Brain pericyte (primary cell): Measurements from ENCODE around the gene ZNF223.

Experiments
- DNase-seq: peaks from one replicate; pipeline ENCODE4 v3.0.0-alpha.2; 2012; ENCODE audit warnings: low read depth, low spot score

The ZNF223 gene

GRCh38 chr19:44051650-44052402 is at the start of gene ZNF223:
Gene ZNF223, plus strand, starts transcription at chr19:44052036. Its CDS starts 3,141 bp downstream, at chr19:44055177.
- DNase-seq = peak; percentile 59

- no peak for DNase-seq
Measured at GRCh38 chr19:44002212-44002565, 49.6 kb upstream of the ZNF223 start.

- DNase-seq = peak; percentile 73
Measured at GRCh38 chr19:44002566-44003460, 49.0 kb upstream of the ZNF223 start, which contains the start of gene ZNF230. Gene ZNF230, plus strand, starts transcription at chr19:44002957. Its CDS starts 4,122 bp downstream, at chr19:44007079.

- DNase-seq = no peak
Measured at GRCh38 chr19:44003461-44004009, 48.3 kb upstream of the ZNF223 start.

GRCh38 chr19:44005973-44006372 is 45.9 kb upstream of the ZNF223 start:
- no peak for DNase-seq

GRCh38 chr19:44007473-44007872 is 44.4 kb upstream of the ZNF223 start:
- DNase-seq = no peak

- DNase-seq = no peak
Measured at GRCh38 chr19:44010468-44010867, 41.4 kb upstream of the ZNF223 start.

GRCh38 chr19:44019498-44019897 is 32.3 kb upstream of the ZNF223 start:
- DNase-seq = no peak

GRCh38 chr19:44021221-44021620 is 30.6 kb upstream of the ZNF223 start:
- no peak for DNase-seq

GRCh38 chr19:44024900-44025216 is 27.0 kb upstream of the ZNF223 start:
- no peak for DNase-seq

- peak; percentile 48 for DNase-seq
Measured at GRCh38 chr19:44025217-44025936, 26.5 kb upstream of the ZNF223 start, which contains the start of gene ZNF222. Gene ZNF222, plus strand, starts transcription at chr19:44025379. Its CDS starts 58 bp downstream, at chr19:44025437.

- DNase-seq = no peak
Measured at GRCh38 chr19:44026622-44027021, 25.2 kb upstream of the ZNF223 start.

GRCh38 chr19:44032001-44032610 is 19.7 kb upstream of the ZNF223 start:
- DNase-seq = no peak

GRCh38 chr19:44042147-44042546 is 9.7 kb upstream of the ZNF223 start:
- no peak for DNase-seq

GRCh38 chr19:44050740-44051649 is 841 bp upstream of the ZNF223 start:
- no peak for DNase-seq

GRCh38 chr19:44055870-44056269 is 4.0 kb downstream of the ZNF223 start:
- no peak for DNase-seq

- no peak for DNase-seq
Measured at GRCh38 chr19:44059229-44059628, 7.4 kb downstream of the ZNF223 start.

- DNase-seq = no peak
Measured at GRCh38 chr19:44061038-44061437, 9.2 kb downstream of the ZNF223 start.

GRCh38 chr19:44066305-44066704 is 14.5 kb downstream of the ZNF223 start:
- no peak for DNase-seq

- no peak for DNase-seq
Measured at GRCh38 chr19:44069415-44069814, 17.6 kb downstream of the ZNF223 start.
